ENCODE measurements around the gene ABCC11. TPM values are rescaled to one million over a fixed set of nuclear protein-coding genes. Genes with fewer than 3 reads are reported as not detected.

ABCC11 gene
- total RNA-seq, 6 experiments from 2014 or later, result 2.1 to 7.6 (median 3.3) TPM

GRCh38 chr16:48194828-48195556 lies 52.3 kb downstream of the ABCC11 start:
- Histone ChIP-seq H3K27me3 (no peaks in the 10 kb centered on the region), H3K36me3 (no peaks in the 10 kb centered on the region), H3K4me3 (no peak overlapping the region), H3K4me1 (peaks cover 0 to 4% (median 0%) of the 10 kb centered on the region in 4 donors), H3K27ac (no peak overlapping the region), H3K9me3 (no peaks in the 10 kb centered on the region)
- WGBS (ENCODE audit: insufficient coverage, low coverage, low lambda C conversion rate, missing lambda C conversion rate), result 33% methylated on average over 5 of the region's 5 CpGs
- DNase-seq (peak in 1 of 3 donors; percentile 35), ATAC-seq (peak; percentile 74 to 89 (median 82))
- intact Hi-C loops (cut with DNase I), result no loop called here
- no peak for TF ChIP-seq CTCF (IDR thresholded peaks at IDR 0.05)
- no peak for TF ChIP-seq POLR2A (IDR thresholded peaks at IDR 0.05)

- Histone ChIP-seq H3K4me1 (peaks cover 0 to 6% (median 0%) of the 10 kb centered on the region in 4 donors), H3K27ac (no peak overlapping the region), H3K4me3 (no peak overlapping the region), H3K9me3 (no peaks in the 10 kb centered on the region), H3K27me3 (no peaks in the 10 kb centered on the region), H3K36me3 (no peaks in the 10 kb centered on the region)
- WGBS (ENCODE audit: insufficient coverage, low coverage, low lambda C conversion rate, missing lambda C conversion rate), result 80% methylated on average over 1 of the region's 7 CpGs
- intact Hi-C loops (cut with DNase I), result no loop called here
- TF ChIP-seq CTCF (IDR thresholded peaks at IDR 0.05), result no peak
- TF ChIP-seq POLR2A (IDR thresholded peaks at IDR 0.05), result no peak
- no peak for ATAC-seq
- no peak for DNase-seq
These were observed 53.5 kb downstream of the ABCC11 start for GRCh38 chr16:48193846-48194245.

- no peaks in the 10 kb centered on the region for H3K36me3 ChIP-seq
- 63% methylated on average over 5 of the region's 6 CpGs for WGBS (ENCODE audit: insufficient coverage, low coverage, low lambda C conversion rate, missing lambda C conversion rate)
- ATAC-seq (peak; percentile 15 to 64 (median 49)), DNase-seq (no peak)
- H3K4me1 ChIP-seq, result peaks cover 0 to 4% (median 0%) of the 10 kb centered on the region in 4 donors
- no peak overlapping the region for H3K4me3 ChIP-seq
- no peaks in the 10 kb centered on the region for H3K27me3 ChIP-seq
- TF ChIP-seq CTCF (IDR thresholded peaks at IDR 0.05) (no peak), POLR2A (IDR thresholded peaks at IDR 0.05) (no peak)
- no peak overlapping the region for H3K27ac ChIP-seq
- intact Hi-C loops (cut with DNase I), result no loop called here
- no peaks in the 10 kb centered on the region for H3K9me3 ChIP-seq
These were observed 58.8 kb downstream of the ABCC11 start for GRCh38 chr16:48188449-48189102.

- no peak for TF ChIP-seq POLR2A (IDR thresholded peaks at IDR 0.05)
- TF ChIP-seq CTCF (IDR thresholded peaks at IDR 0.05), result no peak
- WGBS (ENCODE audit: insufficient coverage, low coverage, low lambda C conversion rate, missing lambda C conversion rate), result 100% methylated on average over 4 of the region's 4 CpGs
These were observed 59.6 kb downstream of the ABCC11 start for GRCh38 chr16:48187779-48188178.

More at GRCh38 chr16:48187779-48188178, 59.6 kb downstream of the ABCC11 start:
- no peaks in the 10 kb centered on the region for H3K9me3 ChIP-seq
- no peaks in the 10 kb centered on the region for H3K27me3 ChIP-seq
- H3K4me1 ChIP-seq, result peaks cover 0 to 4% (median 0%) of the 10 kb centered on the region in 4 donors
- intact Hi-C loops (cut with DNase I), result no loop called here
- no peaks in the 10 kb centered on the region for H3K36me3 ChIP-seq
- no peak overlapping the region for H3K27ac ChIP-seq
- ATAC-seq (no peak), DNase-seq (no peak)
- no peak overlapping the region for H3K4me3 ChIP-seq

Data from right lobe of liver (tissue), 6 donors.